Liver (tissue), 9 donors: ENCODE results near the gene LMOD1. TPM values are rescaled to one million over a fixed set of nuclear protein-coding genes. Genes with fewer than 3 reads are reported as not detected.

ENCODE experiments used
- DNase-seq: peaks from one replicate; pipeline ENCODE4 v3.0.0-alpha.2; 2017; ENCODE audit warnings: low spot score
- H3K27ac ChIP-seq, 2 donors: one replicate each; pipeline ENCODE4 v1.7.0; 2013; ENCODE audit warnings: inconsistent platforms in 2 of 2, low read length in 2 of 2, control low read depth in 1 of 2, low read depth in 1 of 2, mild to moderate bottlenecking in 1 of 2
- H3K27me3 ChIP-seq, 4 donors: one replicate each; pipeline versions ENCODE4 v1.6.1 to v1.7.0; 2013; ENCODE audit warnings: low read length in 3 of 4, inconsistent platforms in 1 of 4, mild to moderate bottlenecking in 1 of 4, moderate library complexity in 1 of 4; ENCODE audit not compliant: control insufficient read depth in 4 of 4, insufficient read depth in 4 of 4
- H3K36me3 ChIP-seq, 4 donors: one replicate each; pipeline versions ENCODE4 v1.6.1 to v1.7.0; 2013; ENCODE audit warnings: low read length in 3 of 4, mild to moderate bottlenecking in 3 of 4, low read depth in 1 of 4, moderate library complexity in 1 of 4; ENCODE audit not compliant: control insufficient read depth in 4 of 4, insufficient read depth in 3 of 4
- H3K4me1 ChIP-seq, 4 donors: one replicate each; pipeline versions ENCODE4 v1.6.1 to v1.7.0; 2013; ENCODE audit warnings: low read length in 3 of 4, mild to moderate bottlenecking in 3 of 4, moderate library complexity in 1 of 4; ENCODE audit not compliant: control insufficient read depth in 4 of 4, insufficient read depth in 4 of 4
- H3K4me3 ChIP-seq, 3 donors: one replicate each; pipeline versions ENCODE4 v1.6.1 to v1.7.0; 2013; ENCODE audit warnings: low read length in 3 of 3, control low read depth in 1 of 3, low read depth in 1 of 3, mild to moderate bottlenecking in 1 of 3
- H3K9ac ChIP-seq, 2 donors: one replicate each; pipeline ENCODE4 v1.7.0; 2013; ENCODE audit warnings: low read length in 2 of 2, mild to moderate bottlenecking in 2 of 2, moderate library complexity in 2 of 2, control low read depth in 1 of 2, low read depth in 1 of 2
- H3K9me3 ChIP-seq, 4 donors: one replicate each; pipeline versions ENCODE4 v1.6.1 to v1.7.0; 2013; ENCODE audit warnings: low read length in 3 of 4; ENCODE audit not compliant: control insufficient read depth in 4 of 4
- CTCF ChIP-seq: fragments of 150-350 bp; IDR thresholded peaks from 2 replicates; pipeline ENCODE4 v1.5.1; 2017; ENCODE audit warnings: improper control_type of control experiment, low read depth, low read length; ENCODE audit not compliant: missing input control
- FOXA1 ChIP-seq: IDR thresholded peaks from 2 replicates; pipeline ENCODE4 v1.6.1; 2016; ENCODE audit warnings: antibody characterized with exemption
- FOXA2 ChIP-seq: IDR thresholded peaks from 2 replicates; pipeline ENCODE4 v1.6.1; 2016; ENCODE audit warnings: antibody characterized with exemption
- GABPA ChIP-seq, 2 donors: IDR thresholded peaks in 1 of 2; conservative IDR thresholded peaks in 1 of 2; 2 replicates each; pipeline ENCODE4 v1.6.1; 2016; ENCODE audit warnings: antibody characterized with exemption in 2 of 2, mild to moderate bottlenecking in 1 of 2, moderate library complexity in 1 of 2
- HNF4A ChIP-seq, 2 donors: conservative IDR thresholded peaks; 2 replicates each; pipeline ENCODE4 v1.6.1; 2016; ENCODE audit warnings: antibody characterized with exemption in 2 of 2, mild to moderate bottlenecking in 2 of 2
- HNF4G ChIP-seq: IDR thresholded peaks from 2 replicates; pipeline ENCODE4 v1.6.1; 2016; ENCODE audit warnings: antibody characterized with exemption
- JUND ChIP-seq, 2 donors: IDR thresholded peaks; 2 replicates each; pipeline ENCODE4 v1.6.1; 2016; ENCODE audit warnings: antibody characterized with exemption in 2 of 2
- MAX ChIP-seq: IDR thresholded peaks from 2 replicates; pipeline ENCODE4 v1.6.1; 2016; ENCODE audit warnings: antibody characterized with exemption
- RAD21 ChIP-seq, 2 donors: IDR thresholded peaks; 2 replicates each; pipeline ENCODE4 v1.6.1; 2016; ENCODE audit warnings: antibody characterized with exemption in 2 of 2, mild to moderate bottlenecking in 2 of 2
- SP1 ChIP-seq: IDR thresholded peaks from 2 replicates; pipeline ENCODE4 v1.6.1; 2018; ENCODE audit warnings: antibody characterized with exemption, mild to moderate bottlenecking
- TAF1 ChIP-seq: conservative IDR thresholded peaks from 2 replicates; pipeline ENCODE4 v1.6.1; 2016; ENCODE audit warnings: antibody characterized with exemption, mild to moderate bottlenecking
- YY1 ChIP-seq: IDR thresholded peaks from 2 replicates; pipeline ENCODE4 v1.6.1; 2016; ENCODE audit warnings: antibody characterized with exemption, mild to moderate bottlenecking
- WGBS: extraction: QIAGEN DNeasy Blood & Tissue Kit; methylation state at CpG from one replicate; pipeline ENCODE4 v1.1.7; 2013; 5-methylcytosine and 5-hydroxymethylcytosine counted together
- polyA plus RNA-seq, 2 donors: library from polyadenylated mRNA; stranded (reverse) in 1 of 2; unstranded in 1 of 2; fragments of 200-250 nt in 1 of 2; fragments of >200 nt in 1 of 2; fragmentation: Nextera tagmentation in 1 of 2; extraction: Ambion mirVana in 1 of 2; gene quantifications; one replicate each; pipeline versions ENCODE4 v1.2.1 to v1.2.3, GENCODE V29; 2013 to 2015
- total RNA-seq, 2 donors: library from RNA; depleted of rRNA; stranded (reverse); fragments of >200 nt; gene quantifications; one replicate each; pipeline ENCODE4 v1.2.3, GENCODE V29; 2014
- donor health status: healthy.
- donor health status: healthy.
- donor health status: healthy.
- donor health status: healthy.
- donor health status: healthy.

LMOD1 gene
- total and polyA plus RNA-seq, 4 donors: 0.14 to 4.4 (median 2.2) TPM

GRCh38 chr1:201880928-201881571, 65.3 kb downstream of the LMOD1 start:
- WGBS: 65% methylated on average over 6 of the region's 6 CpGs
- Histone ChIP-seq H3K36me3 (peaks cover 0 to 2% (median under 1%) of the 10 kb centered on the region in 4 donors), H3K9ac (no peak overlapping the region), H3K27ac (no peak overlapping the region), H3K9me3 (no peaks in the 10 kb centered on the region), H3K4me3 (no peak overlapping the region), H3K27me3 (no peaks in the 10 kb centered on the region), H3K4me1 (peaks cover 1 to 8% (median 5%) of the 10 kb centered on the region in 4 donors)
- DNase-seq: no peak
- TF ChIP-seq YY1 (no peak), HNF4A (conservative IDR thresholded peaks at IDR 0.05) (peak in 1 of 2 donors; percentile 31)

GRCh38 chr1:201877877-201878401, 68.4 kb downstream of the LMOD1 start:
- 52% methylated on average over 6 of the region's 6 CpGs for WGBS
- Histone ChIP-seq H3K9ac (no peak overlapping the region), H3K36me3 (peaks cover 9 to 24% (median 12%) of the 10 kb centered on the region in 4 donors), H3K4me3 (no peak overlapping the region), H3K4me1 (peaks cover 1 to 8% (median 4%) of the 10 kb centered on the region in 4 donors), H3K27ac (no peak overlapping the region), H3K9me3 (no peaks in the 10 kb centered on the region), H3K27me3 (no peaks in the 10 kb centered on the region)
- TF ChIP-seq TAF1: no peak
- TF ChIP-seq CTCF: peak; percentile 52
- no peak for TF ChIP-seq HNF4G
- TF ChIP-seq SP1: no peak
- TF ChIP-seq HNF4A (conservative IDR thresholded peaks at IDR 0.05): no peak
- no peak for TF ChIP-seq GABPA (IDR thresholded peaks at IDR 0.05 in 1 of 2, conservative IDR thresholded peaks at IDR 0.05 in 1 of 2)
- peak; percentile 71 to 77 for TF ChIP-seq RAD21 (IDR thresholded peaks at IDR 0.05)
- no peak for TF ChIP-seq FOXA1
- TF ChIP-seq MAX: no peak
- TF ChIP-seq FOXA2: no peak
- no peak for TF ChIP-seq YY1
- no peak for DNase-seq

- Histone ChIP-seq H3K9me3 (no peaks in the 10 kb centered on the region), H3K36me3 (peaks cover 17 to 41% (median 19%) of the 10 kb centered on the region in 4 donors), H3K4me1 (peaks cover 0 to 3% (median under 1%) of the 10 kb centered on the region in 4 donors), H3K9ac (no peak overlapping the region), H3K27me3 (no peaks in the 10 kb centered on the region), H3K27ac (no peak overlapping the region), H3K4me3 (no peak overlapping the region)
- DNase-seq: no peak
- TF ChIP-seq SP1 (no peak), JUND (IDR thresholded peaks at IDR 0.05) (no peak), RAD21 (IDR thresholded peaks at IDR 0.05) (peak; percentile 42 to 61), CTCF (peak; percentile 27)
- 59% methylated on average over 8 of the region's 8 CpGs for WGBS
These were observed 70.1 kb downstream of the LMOD1 start for GRCh38 chr1:201876148-201876818.
